Measurements from ENCODE around the gene PIGS. TPM values are rescaled to one million over a fixed set of nuclear protein-coding genes. Genes with fewer than 3 reads are reported as not detected.

Gene PIGS
- polyA plus RNA-seq, 1 donor: 44.4 TPM

DNA sequence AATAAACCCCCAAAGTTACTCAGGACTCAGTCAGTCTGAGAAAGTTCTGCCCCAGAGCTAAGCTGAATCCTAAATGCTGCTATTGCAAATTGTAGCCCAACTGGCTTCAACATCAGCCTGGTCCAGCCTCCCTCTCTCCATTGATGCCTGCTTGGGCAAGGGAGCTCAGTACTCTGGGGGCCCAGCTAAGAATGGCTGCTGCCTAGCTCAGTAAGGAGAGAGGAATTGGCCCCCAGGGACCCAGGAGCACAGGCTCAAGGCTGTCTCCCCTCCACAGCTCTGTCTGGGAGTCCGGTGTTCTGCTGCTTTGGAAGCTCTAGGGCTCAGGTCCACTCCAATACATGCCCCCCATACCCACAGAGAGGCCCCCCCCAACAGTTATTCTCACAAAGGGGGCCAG, 20.5 kb downstream of the PIGS start:
- no peak for DNase-seq (ENCODE audit: low read depth)

DNA sequence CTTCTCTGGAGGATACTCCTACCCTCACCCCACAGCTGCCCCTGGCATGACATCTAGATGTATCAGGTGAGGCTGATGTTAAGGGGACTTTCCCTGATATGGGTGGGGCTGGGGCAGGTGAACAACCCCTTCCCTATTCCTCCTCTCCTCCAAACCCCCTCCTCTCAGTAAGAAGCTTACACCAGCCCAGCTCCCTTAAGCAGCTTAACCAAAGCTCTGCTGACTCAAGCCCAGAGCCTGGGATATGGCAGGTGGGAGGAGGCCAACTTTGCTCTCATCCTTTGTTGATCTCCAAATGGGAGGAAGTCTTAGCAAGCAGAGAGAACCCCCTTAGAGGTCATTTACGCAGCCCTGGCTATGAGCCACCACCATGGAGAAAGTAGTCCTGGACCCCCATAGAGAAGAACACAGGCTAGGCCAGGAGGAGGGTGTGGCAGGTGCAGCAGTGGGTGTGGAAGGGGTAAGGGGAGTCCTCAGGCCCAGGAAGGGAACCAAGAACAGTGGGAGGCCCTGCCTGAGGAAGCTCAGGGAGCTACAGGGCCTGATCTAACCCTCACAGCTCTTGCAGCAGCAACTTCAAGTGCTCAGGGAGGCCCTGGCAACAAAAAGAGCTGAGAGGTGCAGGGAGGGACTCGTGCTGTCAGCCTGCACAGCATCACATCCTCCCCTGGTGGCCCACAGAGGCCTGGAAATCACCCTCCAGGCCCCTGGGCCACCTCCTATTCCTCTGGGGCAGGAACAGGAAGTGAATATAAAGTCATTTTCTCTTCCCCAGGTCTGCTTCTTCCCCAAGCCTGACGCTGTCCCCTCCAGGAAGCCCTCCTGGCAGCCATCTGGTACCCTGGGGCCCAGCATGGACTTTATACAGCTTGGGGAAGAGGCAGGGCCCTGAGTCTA, 21.8 kb downstream of the PIGS start:
- DNase-seq (ENCODE audit: low read depth): no peak

DNA sequence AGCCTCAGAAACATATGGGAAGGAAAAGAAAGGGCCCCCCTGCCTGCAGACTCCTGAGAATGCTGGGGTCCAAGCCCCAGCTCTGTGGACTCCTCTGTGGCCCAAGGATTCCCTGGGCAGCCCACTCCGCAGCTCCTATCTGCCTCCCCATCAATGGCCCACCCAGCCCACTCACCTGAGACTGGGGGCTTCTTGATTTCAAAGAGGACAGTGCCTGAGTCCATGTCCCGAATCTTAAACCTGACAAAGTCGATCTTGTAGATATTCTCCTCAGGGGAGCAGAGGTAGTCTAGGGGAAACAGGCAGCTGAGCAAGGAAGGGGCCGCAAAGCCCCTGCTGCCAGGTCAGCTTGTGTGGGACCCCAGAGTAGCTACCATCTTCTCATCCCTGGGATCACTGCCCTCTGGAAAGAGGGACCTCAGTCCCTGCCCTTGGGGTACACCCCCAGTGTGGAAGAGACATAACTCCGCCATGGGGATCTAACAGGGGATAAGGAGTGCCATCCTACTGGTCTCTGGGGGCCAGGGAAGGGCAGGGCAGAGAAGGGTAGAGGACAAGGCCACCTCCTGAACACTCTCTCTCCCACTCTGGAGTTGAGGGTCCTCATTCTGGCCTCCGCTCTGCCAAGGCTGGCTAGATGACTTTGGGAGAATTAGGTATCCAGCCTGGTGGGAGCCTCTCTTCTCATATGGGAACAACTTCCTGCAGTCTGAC, 22.8 kb downstream of the PIGS start:
- DNase-seq (ENCODE audit: low read depth): no peak

DNA sequence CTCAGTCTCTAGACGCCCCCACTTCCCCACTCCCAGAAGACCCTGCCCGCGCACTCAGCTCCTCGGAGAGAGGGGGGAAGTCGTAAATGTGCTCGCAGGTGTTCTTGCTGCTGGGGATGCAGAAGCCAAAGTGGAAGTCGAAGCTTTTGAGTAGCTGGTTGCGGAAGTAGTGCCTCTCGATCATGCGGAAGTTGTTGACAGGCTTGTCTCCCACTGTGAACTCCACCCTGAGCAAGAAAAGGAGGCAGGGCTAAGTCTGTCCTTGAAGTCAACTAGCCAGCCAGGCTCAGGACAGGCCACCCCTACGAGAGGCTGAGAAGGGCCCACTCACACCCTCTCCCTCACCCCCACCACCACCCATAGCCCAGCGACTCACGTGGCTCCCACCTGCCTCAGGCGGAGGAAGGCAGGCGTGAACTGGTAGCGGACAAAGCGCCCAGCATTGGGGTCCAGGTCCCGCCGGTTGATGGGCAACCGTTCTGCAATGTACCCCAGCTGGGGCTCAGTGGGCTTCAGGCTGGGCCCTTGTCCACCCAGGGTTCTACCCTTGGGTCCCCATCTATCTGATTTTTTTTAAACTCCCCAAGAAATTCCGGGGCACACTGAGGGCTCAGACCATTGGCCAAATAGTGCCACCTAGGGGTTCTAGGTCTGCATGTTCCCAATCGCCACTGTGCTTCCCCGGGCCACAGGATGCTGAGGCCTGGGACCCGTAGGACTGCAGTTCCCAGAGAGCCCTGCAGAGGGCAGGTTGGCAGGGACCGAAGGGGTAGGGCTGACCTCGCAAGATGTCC, 23.5 kb downstream of the PIGS start:
- DNase-seq (ENCODE audit: low read depth): no peak

DNA sequence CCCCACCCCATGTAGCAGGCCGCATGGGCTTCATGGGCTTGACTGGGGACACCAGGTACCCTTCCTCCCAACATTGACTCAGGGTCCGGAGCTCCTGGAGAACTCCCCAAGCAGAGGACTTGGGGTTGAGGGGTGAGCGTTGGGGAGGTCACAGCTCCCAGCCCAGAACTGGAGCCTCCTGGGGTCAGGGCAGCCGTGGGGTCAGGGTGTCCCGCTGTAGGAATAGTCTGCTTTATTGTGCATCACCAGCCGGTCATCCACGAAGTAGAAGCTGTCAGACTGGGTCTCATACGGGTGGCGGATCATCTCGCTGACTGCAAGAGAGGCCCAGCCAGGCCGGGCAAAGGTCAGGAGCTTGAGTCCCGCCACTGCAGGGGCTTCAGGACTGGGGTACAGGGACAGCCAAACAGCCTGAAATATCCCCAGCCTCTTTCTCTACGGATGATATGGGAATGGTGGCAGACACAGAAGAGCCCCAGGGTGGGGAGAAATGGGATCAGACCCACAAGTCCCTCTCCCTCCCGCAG, 24.2 kb downstream of the PIGS start:
- DNase-seq (ENCODE audit: low read depth): no peak

DNA sequence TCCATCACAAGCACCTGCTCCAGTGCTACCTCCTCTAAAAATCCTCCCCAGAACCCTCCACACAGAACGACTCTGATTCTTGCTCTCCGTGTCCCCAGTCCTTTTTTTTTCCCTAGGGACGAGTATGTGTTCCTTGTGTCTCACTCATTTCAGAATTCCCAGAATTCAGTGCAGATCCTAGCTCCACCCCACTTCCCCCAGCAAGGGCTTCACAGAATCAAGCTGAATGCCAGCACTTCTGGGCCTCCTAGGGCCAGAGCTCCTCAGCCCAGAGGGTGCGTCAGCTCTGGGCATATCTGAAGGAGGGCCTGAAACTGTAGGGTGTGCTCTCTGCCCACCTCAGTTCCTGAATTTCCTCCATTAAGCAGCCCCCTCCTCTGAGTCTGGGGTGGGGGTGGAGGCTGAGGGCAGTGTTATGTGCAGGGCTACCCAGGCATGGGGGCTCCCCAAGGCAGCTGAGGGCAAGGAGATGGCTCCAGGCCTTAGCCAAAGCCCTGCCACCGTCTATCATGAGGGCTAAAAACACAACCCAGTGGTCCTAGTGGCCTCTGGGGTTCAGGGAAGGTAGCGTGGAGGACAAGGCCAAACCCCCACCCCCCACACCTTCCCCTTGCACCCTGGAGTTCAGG, 25.4 kb downstream of the PIGS start:
- no peak for DNase-seq (ENCODE audit: low read depth)

DNA sequence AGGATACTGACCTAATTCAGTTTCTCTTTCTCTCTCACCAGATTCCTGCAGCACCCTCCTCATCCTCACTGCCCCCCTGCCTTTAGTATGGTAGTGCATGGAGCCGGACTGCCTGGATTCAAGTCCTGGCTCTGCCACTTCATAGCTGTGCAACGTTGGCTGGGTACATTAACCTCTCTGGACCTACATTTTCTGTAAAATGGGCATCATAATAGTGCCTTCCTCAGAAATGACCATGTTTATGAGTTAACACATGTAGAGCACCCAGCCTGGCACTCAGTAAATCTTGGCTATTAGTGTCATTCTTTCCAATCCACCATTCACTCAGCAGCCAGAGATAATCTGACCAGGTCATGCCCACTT, 26.2 kb downstream of the PIGS start:
- DNase-seq (ENCODE audit: low read depth): no peak

DNA sequence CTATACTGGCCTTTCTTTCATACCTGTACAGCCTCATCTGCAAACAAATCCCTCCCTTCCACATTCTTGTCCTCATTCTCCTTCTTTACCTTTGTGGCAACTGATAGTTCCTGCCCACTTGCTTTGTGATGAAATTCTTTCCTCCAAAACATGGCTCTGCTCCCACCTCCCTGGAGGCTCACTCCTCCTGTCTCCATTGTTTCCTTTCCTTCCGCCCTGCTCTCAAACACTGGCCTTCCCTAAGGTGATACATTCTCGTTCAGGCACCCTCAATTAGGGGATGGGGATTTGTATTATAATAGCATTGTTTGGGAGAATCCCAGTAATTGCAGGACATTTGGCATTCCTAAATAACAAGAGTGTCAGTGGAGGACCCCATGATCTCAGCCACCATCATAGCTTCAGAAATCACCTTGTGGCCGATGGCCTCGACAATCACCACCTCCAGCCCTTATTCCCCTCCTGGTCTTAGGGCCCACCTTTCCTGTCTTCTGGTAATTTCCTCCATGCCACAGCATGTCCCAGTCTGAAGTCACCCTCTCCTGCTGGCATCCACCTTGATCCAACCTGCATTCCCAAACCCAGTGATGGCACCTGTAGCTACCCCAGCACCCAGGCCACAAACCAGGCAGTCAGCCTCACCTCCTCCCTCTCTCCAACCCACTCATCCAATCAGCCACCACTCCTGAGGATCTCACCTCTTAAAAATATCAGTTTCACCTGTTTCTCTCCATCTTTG, 26.8 kb downstream of the PIGS start:
- DNase-seq (ENCODE audit: low read depth): no peak

DNA sequence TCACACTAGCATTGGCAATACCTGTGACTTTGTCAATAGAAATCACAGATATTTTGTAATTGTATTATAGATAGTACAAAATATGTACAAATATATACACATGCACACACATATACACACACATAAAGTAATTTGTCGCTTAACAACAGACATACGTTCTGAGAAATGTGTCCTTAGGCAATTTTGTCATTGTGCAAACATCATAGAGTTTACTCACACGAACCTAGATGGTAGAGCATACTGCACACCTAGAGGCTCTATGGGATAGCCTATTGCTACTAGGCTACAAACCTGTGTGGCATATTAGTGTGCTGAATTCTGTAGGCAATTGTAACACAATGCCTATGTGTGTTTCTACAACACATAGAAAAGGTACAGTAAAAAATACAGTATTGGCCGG, 29.9 kb downstream of the PIGS start:
- DNase-seq (ENCODE audit: low read depth): no peak

DNA sequence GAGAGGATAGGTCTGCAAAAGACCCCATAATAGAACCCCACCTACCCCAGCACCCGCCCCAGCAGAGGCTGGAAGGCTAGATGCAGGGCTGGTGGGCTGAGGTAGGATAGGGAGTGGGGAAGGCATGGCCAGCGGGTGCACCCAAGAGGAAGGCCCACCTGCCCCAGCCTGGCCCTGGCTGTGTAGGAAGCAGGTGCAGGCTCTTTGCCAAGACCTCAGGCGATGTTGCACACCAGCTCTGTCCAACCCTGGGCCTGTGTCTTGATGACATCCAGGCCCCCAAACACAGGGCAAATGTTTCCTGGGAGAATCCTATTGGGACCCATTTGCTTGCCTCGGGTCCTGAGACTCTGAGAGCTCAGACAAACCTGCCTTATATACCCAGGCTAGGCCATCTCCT, 31.1 kb downstream of the PIGS start:
- DNase-seq (ENCODE audit: low read depth): no peak

DNA sequence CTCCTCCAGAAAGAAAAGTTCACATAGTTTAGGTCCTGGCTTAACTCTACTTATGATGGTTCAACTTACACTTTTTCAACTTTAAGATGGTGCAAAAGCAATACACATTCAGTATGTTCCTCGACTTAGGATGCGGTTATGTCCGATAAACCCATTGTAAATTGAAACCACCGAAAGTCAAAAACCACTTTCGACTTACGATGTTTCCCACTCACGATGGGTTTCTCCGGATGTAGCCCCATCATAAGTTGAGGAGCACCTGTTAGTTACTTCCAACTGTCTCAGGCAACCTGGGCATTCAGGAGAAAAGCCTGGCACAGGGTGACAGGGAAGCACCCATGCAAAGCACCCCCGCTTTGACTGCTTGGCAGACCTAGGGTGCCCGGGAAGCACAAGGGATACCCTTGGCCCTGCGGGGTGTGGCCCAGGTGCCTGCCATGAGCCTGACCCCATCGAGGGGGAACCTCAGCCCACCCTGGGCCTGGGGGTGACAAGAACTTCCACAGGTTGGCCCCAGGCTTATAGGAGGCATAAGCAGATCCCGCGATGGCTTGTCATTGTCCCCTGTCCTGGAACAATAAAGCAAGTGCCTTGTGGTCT, 32.9 kb downstream of the PIGS start:
- no peak for DNase-seq (ENCODE audit: low read depth)

DNA sequence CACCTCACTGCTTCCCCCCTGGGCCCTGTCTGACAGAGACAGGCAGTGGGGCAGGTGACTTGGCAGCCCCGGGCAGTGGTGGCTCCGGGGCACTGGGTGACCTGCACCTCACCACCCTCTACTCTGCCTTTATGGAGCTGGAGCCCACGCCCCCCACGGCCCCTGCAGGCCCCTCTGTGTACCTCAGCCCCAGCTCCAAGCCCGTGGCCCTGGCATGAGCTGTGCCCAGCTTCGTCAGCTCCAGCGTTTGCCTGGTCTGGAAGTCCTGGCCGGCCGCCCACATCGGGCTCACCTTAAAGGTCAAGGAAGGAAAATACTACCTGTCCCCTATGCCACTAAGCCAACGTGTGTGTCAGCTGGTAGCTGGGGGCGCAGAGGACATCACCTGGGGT, 34.1 kb downstream of the PIGS start:
- no peak for DNase-seq (ENCODE audit: low read depth)

DNA sequence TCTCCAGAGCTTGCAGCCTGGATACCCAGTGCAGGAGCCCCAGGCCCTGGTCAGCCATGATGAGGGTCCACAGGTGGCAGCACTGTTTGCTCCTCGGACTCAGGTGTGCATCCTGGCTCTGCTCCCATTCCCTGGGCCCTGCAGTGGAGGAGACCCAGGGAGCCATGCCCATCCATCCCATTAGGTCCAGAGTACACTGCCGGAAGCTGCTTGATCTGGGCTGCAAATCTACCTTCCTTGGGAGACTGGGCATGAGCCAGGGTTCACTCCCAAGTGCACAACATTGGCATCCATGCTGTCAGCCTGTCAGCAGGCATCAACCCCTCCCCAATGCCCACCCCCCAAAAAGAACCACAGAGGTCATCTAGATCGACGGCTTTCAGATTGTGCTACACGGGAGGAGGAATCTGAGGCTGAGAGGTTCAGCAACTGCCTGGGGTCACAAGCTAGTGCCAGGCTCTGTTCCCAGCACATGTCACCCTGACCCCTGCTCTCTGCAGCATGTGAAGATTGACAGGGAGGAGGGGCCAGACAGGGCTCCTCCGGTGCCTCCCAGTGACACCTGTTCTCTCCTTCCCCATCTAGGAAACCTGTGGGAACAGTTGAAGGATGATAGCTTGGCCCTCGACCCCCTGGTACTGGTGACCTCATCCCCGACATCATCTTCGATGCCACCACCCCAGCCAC, 34.6 kb downstream of the PIGS start:
- DNase-seq (ENCODE audit: low read depth): no peak

DNA sequence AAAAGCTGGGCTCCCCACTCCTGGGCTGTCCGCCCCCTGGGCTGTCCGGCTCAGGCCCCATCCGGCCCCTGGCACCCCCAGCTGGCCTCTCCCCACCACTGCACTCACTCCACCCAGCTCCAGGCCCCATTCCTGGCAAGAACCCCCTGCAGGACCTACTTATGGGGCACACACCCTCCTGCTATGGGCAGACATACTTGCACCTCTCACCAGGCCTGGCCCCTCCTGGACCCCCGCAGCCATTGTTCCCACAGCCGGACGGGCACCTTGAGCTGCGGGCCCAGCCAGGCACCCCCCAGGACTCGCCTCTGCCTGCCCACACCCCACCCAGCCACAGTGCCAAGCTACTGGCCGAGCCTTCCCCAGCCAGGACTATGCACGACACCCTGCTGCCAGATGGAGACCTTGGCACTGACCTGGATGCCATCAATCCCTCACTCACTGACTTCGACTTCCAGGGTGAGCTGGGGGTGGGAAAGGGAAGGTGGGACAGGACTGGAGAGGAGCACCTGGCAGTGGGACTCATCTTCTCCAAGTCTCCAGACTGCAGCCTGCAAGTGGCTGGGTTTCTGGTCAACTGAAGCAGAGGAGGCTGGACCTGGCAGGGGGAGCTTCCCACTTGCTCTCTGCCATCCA, 36.5 kb downstream of the PIGS start:
- DNase-seq (ENCODE audit: low read depth): no peak

DNA sequence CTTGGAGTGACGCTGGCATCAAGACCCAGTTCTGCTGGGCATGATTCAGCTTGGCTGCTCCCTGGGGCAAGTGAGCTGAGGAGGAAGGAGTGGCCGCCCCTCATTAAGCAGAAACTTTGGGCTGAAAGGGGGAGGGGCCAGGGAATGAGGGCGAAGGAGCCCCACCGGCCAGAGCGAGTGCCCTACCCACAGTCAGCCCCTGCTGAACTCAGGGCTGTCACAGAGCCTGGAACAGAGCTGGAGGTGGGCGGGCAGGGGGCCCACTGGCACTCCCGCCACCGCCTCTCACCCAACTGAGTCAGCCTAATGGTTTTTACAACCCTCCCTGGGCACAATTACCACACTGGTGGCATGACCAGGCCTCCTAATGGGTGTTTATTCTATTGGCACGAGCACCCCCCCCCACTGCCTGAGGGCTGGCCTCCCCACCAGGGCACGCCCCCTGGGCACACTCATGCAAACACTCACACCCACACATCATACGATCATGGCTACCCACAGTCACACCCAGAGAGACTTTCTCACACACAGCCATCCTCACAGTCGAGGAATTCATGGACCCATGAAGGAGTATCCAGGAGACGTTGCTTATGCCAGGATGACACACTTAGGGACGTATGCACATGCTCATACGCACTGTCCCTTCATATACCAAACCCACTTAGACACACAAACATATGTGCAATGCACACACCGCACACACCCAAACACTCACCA, 38.1 kb downstream of the PIGS start:
- no peak for DNase-seq (ENCODE audit: low read depth)

DNA sequence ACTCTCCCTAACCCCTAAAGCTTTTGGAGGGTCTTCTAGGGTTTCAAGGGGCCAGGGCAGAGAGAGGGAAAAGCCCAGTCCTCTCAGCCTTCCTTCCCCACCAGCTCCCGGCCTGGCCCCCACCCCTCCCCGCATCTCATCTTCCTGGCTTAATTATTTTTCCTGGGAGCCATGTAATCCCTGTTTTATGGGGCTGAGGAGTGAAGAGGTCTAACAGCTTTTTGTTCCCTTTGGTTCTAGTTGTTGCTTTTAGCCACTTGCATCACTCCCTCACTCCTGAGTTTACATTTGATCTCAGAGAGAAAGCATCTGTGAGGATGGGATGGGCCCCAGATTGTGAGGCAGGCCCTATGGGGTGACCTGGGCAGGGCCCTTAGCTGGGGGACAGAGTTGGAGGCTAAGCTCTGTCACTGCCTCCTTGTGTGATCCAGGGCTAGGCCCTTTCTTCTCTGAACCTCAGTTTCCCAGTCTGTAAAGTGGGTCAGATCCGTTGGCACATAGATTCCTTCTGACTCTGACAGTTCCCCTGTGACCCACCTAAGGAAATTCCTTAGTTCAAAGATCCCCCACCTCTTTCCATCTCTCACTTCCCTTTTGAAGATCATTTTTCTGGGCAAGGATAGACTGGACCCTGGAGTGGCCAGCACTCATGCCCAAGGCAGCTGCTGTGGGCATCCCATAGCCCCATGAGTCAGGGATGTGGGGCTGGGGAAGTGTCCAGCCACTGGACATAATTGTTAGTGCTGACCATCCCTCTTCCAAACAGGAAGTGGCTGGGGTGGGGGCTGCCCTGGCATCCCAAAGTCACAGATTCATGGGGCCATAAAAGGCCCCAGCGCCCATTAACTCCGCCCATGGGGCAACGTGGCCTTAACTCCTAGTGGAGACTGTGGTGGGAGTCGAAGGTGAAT, 39.0 kb downstream of the PIGS start:
- no peak for DNase-seq (ENCODE audit: low read depth)

DNA sequence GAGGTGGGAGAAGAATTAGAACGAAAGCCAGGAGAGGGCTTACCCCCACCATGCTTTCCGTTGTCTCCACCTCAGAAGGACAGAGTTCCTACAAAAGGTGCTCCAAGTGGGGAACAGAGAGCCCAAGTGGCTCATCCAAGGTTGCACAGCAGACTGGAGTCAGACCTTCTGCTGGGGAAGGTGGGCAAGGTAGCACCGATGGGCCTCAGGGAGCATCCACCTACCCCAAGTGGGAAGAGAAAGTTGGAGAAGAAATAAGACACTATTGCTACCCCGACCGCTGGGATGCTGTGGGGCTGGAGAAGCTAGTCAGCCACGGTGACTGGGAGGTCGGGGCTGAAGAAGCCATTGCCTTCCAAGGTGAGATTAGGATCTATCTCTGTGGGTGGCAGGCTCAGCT, 40.4 kb downstream of the PIGS start:
- no peak for DNase-seq (ENCODE audit: low read depth)

DNA sequence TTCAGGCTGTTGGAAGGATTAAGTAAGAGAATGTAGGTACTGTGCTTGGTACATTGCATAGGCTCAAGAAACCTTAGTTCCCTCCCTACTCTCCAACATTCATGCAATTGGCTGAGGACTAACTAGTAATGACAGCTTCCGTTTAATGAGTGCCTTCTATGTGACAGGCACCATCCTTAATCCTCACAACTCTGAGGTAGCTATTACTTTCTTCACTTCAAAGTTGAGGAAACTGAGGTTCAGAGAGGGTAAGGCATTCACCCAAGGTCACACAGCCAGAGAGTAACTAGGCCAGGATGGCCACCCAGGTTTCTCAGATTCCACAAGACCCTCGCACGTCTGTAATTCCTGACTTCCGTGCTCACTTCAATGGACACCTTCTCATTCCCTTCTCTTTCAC, 41.1 kb downstream of the PIGS start:
- no peak for DNase-seq (ENCODE audit: low read depth)
